Measurements from ENCODE around the gene MYH6. TPM values are rescaled to one million over a fixed set of nuclear protein-coding genes. Genes with fewer than 3 reads are reported as not detected.

Gene MYH6
- total and polyA plus RNA-seq, 2 donors (not counting 3 experiments of a cell fraction or from before 2014, with no cell fraction given): not detected

DNA sequence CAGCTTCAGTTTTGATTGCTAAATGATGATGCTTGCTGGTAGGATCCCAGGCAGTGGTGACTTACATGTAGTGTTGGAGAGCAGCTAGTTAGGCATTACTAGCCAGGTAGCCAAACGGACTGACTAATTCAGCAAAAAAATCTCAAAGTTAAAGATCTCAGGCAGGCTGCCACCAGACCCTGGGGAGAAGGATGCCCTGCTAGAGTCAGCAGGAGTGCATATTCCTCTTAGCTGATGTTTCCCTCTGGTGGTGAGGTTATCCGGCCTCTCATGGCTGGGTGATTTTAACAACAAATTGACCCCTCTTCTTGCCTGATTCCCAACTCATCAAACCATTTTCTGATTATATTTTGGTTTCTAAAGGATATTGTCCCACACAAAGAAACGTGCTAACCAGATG lies 45.9 kb downstream of the MYH6 start:
- Histone ChIP-seq H3K9ac (replicated peaks; ENCODE audit: extremely low read depth, insufficient read depth, low read length) (no peak overlapping the region), H3K4me1 (ENCODE audit: control insufficient read depth, extremely low read depth, insufficient read depth, low read length) (no peaks in the 10 kb centered on the region), H3K9me1 (replicated peaks; ENCODE audit: control insufficient read depth, extremely low read depth, insufficient read depth, low read length) (no peaks in the 10 kb centered on the region), H3K79me2 (ENCODE audit: control insufficient read depth, insufficient read depth, low read length) (no peaks in the 10 kb centered on the region), H4K20me1 (replicated peaks; ENCODE audit: control insufficient read depth, extremely low read depth, insufficient read depth, low read length) (no peaks in the 10 kb centered on the region), H3K27ac (ENCODE audit: insufficient read depth, low read depth, low read length) (no peak overlapping the region), H3K4me2 (ENCODE audit: insufficient read depth, low read length) (no peak overlapping the region), H3K36me3 (ENCODE audit: control insufficient read depth in 2 of 2, extremely low read depth in 1 of 2, insufficient read depth in 2 of 2, low read length in 2 of 2) (no peaks in the 10 kb centered on the region), H2AFZ (ENCODE audit: low read depth, low read length) (no peak overlapping the region), H3K27me3 (ENCODE audit: control insufficient read depth in 2 of 2, insufficient read depth in 2 of 2, low read length in 2 of 2) (peaks cover 30 to 37% of the 10 kb centered on the region in 2 experiments), H3K9me3 (replicated peaks; ENCODE audit: control insufficient read depth, insufficient read depth, low read length) (no peaks in the 10 kb centered on the region), H3K4me3 (replicated peaks in 1 of 3; ENCODE audit: insufficient read depth in 1 of 3, low read depth in 1 of 3, low read length in 3 of 3) (no peak overlapping the region)
- TF ChIP-seq POLR2A (IDR thresholded peaks at IDR 0.05; ENCODE audit: low read depth, low read length) (no peak), MYC (IDR thresholded peaks at IDR 0.05; ENCODE audit: low read depth, low read length) (no peak), FOS (IDR thresholded peaks at IDR 0.05; ENCODE audit: borderline replicate concordance, insufficient read depth, low read length) (no peak), GATA2 (IDR thresholded peaks at IDR 0.05; ENCODE audit: insufficient read depth, insufficient read length, low read depth, low read length) (no peak), POLR2AphosphoS5 (IDR thresholded peaks at IDR 0.05; ENCODE audit: insufficient read depth, low read depth, low read length) (no peak), EZH2 (IDR thresholded peaks at IDR 0.05; ENCODE audit: borderline replicate concordance, low read depth, low read length, severe bottlenecking) (no peak), JUN (IDR thresholded peaks at IDR 0.05; ENCODE audit: borderline replicate concordance, insufficient read depth, insufficient read length, low read depth) (no peak)
- TF ChIP-seq, protein P1, sequence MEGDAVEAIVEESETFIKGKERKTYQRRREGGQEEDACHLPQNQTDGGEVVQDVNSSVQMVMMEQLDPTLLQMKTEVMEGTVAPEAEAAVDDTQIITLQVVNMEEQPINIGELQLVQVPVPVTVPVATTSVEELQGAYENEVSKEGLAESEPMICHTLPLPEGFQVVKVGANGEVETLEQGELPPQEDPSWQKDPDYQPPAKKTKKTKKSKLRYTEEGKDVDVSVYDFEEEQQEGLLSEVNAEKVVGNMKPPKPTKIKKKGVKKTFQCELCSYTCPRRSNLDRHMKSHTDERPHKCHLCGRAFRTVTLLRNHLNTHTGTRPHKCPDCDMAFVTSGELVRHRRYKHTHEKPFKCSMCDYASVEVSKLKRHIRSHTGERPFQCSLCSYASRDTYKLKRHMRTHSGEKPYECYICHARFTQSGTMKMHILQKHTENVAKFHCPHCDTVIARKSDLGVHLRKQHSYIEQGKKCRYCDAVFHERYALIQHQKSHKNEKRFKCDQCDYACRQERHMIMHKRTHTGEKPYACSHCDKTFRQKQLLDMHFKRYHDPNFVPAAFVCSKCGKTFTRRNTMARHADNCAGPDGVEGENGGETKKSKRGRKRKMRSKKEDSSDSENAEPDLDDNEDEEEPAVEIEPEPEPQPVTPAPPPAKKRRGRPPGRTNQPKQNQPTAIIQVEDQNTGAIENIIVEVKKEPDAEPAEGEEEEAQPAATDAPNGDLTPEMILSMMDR (IDR thresholded peaks at IDR 0.05; ENCODE audit: extremely low read depth in 1 of 2, insufficient read depth in 1 of 2, low read depth in 1 of 2, low read length in 2 of 2): no peak
- TF ChIP-seq, protein P2, sequence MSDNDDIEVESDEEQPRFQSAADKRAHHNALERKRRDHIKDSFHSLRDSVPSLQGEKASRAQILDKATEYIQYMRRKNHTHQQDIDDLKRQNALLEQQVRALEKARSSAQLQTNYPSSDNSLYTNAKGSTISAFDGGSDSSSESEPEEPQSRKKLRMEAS (IDR thresholded peaks at IDR 0.05; ENCODE audit: insufficient read depth, insufficient read length): no peak
- ChIA-PET POLR2A (no interaction called here), CTCF (interaction anchor here (1.1 to 1.7 kb wide), 4 partner anchors 17 to 97 kb away, joined by 3 to 6 read pairs (median 4); no protein-coding TSS in a partner anchor)
- FAIRE-seq (no peak), DNase-seq (ENCODE audit: low read depth, low spot score) (no peak)
- BruUV-seq (replicated peaks): no TSS peak
- dilution Hi-C loops (cut with MboI; ENCODE audit: extremely low pct_ligation_motif_present, low sequenced_read_pairs): no loop called here
- intact Hi-C loops (cut with micrococcal nuclease): no loop called here

Data from endothelial cell of umbilical vein (primary cell).